ENCODE data around the gene KIAA0753. TPM values are rescaled to one million over a fixed set of nuclear protein-coding genes. Genes with fewer than 3 reads are reported as not detected.

The KIAA0753 gene
- total and polyA plus RNA-seq, 2 of the 8 experiments (the other 6 are each of a cell fraction or from before 2014, with no cell fraction given) = 5.0 to 27.1 TPM

DNA sequence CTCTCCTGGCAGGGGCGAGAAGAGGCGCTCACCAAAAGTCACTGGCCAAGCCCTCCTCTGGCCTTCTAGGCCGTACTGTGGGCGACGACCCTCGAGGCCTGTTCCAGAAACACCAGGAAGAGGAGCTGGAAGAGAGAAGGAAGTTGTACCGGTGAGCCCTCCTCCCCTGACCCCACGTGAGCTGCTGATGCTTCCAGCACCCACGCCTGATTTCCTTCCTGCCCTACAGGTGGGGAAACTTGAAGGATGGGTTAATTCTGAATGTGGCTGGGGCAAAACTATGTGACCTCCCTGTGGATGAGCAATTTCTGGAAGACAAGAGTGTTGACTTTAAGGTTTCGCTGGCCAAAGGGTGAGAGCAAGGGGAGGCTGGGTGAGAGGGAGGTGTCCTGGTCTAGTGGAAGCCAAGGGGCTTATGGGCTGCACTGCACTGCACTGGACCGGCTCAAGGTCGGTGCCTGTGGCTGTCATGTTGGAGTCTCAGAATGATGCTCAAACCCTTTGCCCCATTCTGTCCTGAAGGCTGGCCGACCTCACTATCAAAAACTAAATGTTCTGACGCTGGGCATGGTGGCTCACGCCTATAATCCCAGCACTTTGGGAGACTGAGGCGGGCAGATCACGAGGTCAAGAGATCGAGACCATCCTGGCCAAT is 17.2 kb upstream of the KIAA0753 start:
- Histone ChIP-seq H3K4me1 (replicated peaks in 1 of 4; ENCODE audit: control insufficient read depth in 3 of 4, insufficient read depth in 4 of 4, low read length in 3 of 4) (peaks cover 3 to 19% (median 13%) of the 10 kb centered on the region in 4 experiments), H3K14ac (ENCODE audit: insufficient read length) (no peak overlapping the region), H3K27me3 (replicated peaks in 1 of 4; ENCODE audit: control insufficient read depth in 3 of 4, extremely low read depth in 1 of 4, insufficient read depth in 3 of 4, low read length in 3 of 4) (peaks cover 4 to 40% (median 31%) of the 10 kb centered on the region in 4 experiments), H3K27ac (ENCODE audit: low read depth, low read length) (no peak overlapping the region), H4K20me1 (replicated peaks in 1 of 2; ENCODE audit: control insufficient read depth in 1 of 2, insufficient read depth in 2 of 2, low read length in 2 of 2) (no peaks in the 10 kb centered on the region), H3K36me3 (ENCODE audit: control insufficient read depth in 2 of 4, insufficient read depth in 4 of 4, low read length in 3 of 4) (no peaks in the 10 kb centered on the region), H4K8ac (ENCODE audit: extremely low read depth, insufficient read depth, low read length) (no peak overlapping the region), H3K18ac (ENCODE audit: extremely low read depth, low read length) (no peak overlapping the region; the same call in 1 of the 2 replicates), H3K4me3 (ENCODE audit: extremely low read depth in 1 of 4, insufficient read depth in 2 of 4, low read depth in 3 of 4, low read length in 4 of 4) (peak overlapping the region; percentile 30 to 70 (median 43)), H2BK120ac (replicated peaks; ENCODE audit: low read depth, low read length) (no peak overlapping the region), H4K91ac (replicated peaks; ENCODE audit: insufficient read length, low read length) (no peak overlapping the region), H3K9ac (replicated peaks in 1 of 4; ENCODE audit: extremely low read depth in 1 of 4, low read depth in 3 of 4, low read length in 3 of 4) (no peak overlapping the region), H3K4me2 (ENCODE audit: insufficient read depth in 1 of 2, low read depth in 2 of 2, low read length in 2 of 2) (peak overlapping the region; percentile 79 to 83), H2BK12ac (ENCODE audit: low read depth, low read length) (0 out of 2 replicates have a peak overlapping the region, but pooled peaks have one; percentile 27), H3K79me1 (ENCODE audit: low read depth, low read length) (no peaks in the 10 kb centered on the region; the same call in 1 of the 2 replicates), H3K56ac (replicated peaks; ENCODE audit: insufficient read length, low read depth, low read length) (no peak overlapping the region), H3K9me3 (ENCODE audit: insufficient read depth in 2 of 2, low read depth in 1 of 2, low read length in 1 of 2) (no peaks in the 10 kb centered on the region), H2AK5ac (ENCODE audit: low read depth, low read length) (no peak overlapping the region), H3K23ac (ENCODE audit: insufficient read length) (no peak overlapping the region), H2BK5ac (ENCODE audit: low read depth, low read length) (no peak overlapping the region; the same call in 1 of the 2 replicates), H3K23me2 (ENCODE audit: low read depth, low read length) (peaks cover 13% of the 10 kb centered on the region), H3K4ac (replicated peaks; ENCODE audit: insufficient read length, low read depth, low read length) (no peak overlapping the region), H2BK15ac (ENCODE audit: low read length) (0 out of 2 replicates have a peak overlapping the region, but pooled peaks have one; percentile 5), H3K79me2 (ENCODE audit: control insufficient read depth in 1 of 2, insufficient read depth in 2 of 2, low read length in 2 of 2) (no peaks in the 10 kb centered on the region; a peak in 1 of 4 replicates), H2BK20ac (ENCODE audit: low read length) (no peak overlapping the region), H2AFZ (ENCODE audit: low read length) (peak overlapping the region; percentile 19; the same call in 1 of the 2 replicates), H4K5ac (ENCODE audit: insufficient read length, low read depth, low read length) (no peak overlapping the region)
- DNase-seq (ENCODE audit: low read depth in 1 of 2, low spot score in 2 of 2) (no peak), FAIRE-seq (no peak)
- 73% methylated on average over 16 of the region's 18 CpGs; no CpG with 5 or more reads in 1 of the 2 experiments for WGBS, 2 experiments (ENCODE audit: extremely low coverage in 1 of 2, insufficient coverage in 1 of 2, insufficient read length in 1 of 2, insufficient replicate concordance in 2 of 2, low coverage in 1 of 2, low lambda C conversion rate in 2 of 2, missing lambda C conversion rate in 1 of 2)
- POLR2A ChIA-PET (ENCODE audit: partially characterized antibody) = interaction anchor here (0.8 kb wide), 1 partner anchor 9 kb away, joined by 3 read pairs; no protein-coding TSS in a partner anchor
- CTCF ChIA-PET (ENCODE audit: partially characterized antibody) = interaction anchor here (0.6 to 1.7 kb wide), 6 partner anchors 8 to 186 kb away, joined by 3 to 6 read pairs (median 4); partner anchors contain the start of gene SLC13A5
- TF ChIP-seq, protein P1, sequence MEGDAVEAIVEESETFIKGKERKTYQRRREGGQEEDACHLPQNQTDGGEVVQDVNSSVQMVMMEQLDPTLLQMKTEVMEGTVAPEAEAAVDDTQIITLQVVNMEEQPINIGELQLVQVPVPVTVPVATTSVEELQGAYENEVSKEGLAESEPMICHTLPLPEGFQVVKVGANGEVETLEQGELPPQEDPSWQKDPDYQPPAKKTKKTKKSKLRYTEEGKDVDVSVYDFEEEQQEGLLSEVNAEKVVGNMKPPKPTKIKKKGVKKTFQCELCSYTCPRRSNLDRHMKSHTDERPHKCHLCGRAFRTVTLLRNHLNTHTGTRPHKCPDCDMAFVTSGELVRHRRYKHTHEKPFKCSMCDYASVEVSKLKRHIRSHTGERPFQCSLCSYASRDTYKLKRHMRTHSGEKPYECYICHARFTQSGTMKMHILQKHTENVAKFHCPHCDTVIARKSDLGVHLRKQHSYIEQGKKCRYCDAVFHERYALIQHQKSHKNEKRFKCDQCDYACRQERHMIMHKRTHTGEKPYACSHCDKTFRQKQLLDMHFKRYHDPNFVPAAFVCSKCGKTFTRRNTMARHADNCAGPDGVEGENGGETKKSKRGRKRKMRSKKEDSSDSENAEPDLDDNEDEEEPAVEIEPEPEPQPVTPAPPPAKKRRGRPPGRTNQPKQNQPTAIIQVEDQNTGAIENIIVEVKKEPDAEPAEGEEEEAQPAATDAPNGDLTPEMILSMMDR (IDR thresholded peaks at IDR 0.05; ENCODE audit: control extremely low read depth in 1 of 3, insufficient read depth in 1 of 3, low read depth in 1 of 3, low read length in 3 of 3) = no peak
- TF ChIP-seq NRF1 (IDR thresholded peaks at IDR 0.05; ENCODE audit: low read depth, low read length) (no peak), HDAC2 (IDR thresholded peaks at IDR 0.05; ENCODE audit: borderline replicate concordance in 1 of 2, low read depth in 2 of 2, low read length in 2 of 2) (no peak), POLR2A (IDR thresholded peaks at IDR 0.05; ENCODE audit: control extremely low read depth in 1 of 2, low read depth in 2 of 2, low read length in 2 of 2) (no peak), JUN (IDR thresholded peaks at IDR 0.05; ENCODE audit: low read depth, low read length) (no peak), RFX5 (IDR thresholded peaks at IDR 0.05; ENCODE audit: borderline replicate concordance, low read depth, low read length) (no peak), YY1 (IDR thresholded peaks at IDR 0.05; ENCODE audit: low read depth, low read length) (no peak), CEBPB (IDR thresholded peaks at IDR 0.05; ENCODE audit: low read depth, low read length) (no peak), JUND (IDR thresholded peaks at IDR 0.05; ENCODE audit: low read length) (no peak), KDM5A (IDR thresholded peaks at IDR 0.05; ENCODE audit: low read length) (no peak)
